Measurements from ENCODE around the gene LTBP1.

- TF ChIP-seq PHF8 (CRISPR knock-in tag; IDR thresholded peaks at IDR 0.05): no peak
- TF ChIP-seq SIN3A (IDR thresholded peaks at IDR 0.05; ENCODE audit: borderline replicate concordance, low read depth, low read length): no peak
- TF ChIP-seq ZNF235 (CRISPR knock-in tag; IDR thresholded peaks at IDR 0.05; ENCODE audit: borderline replicate concordance): no peak
- no peak for TF ChIP-seq FOXA1 (IDR thresholded peaks at IDR 0.05)
- TF ChIP-seq FOXA1 (CRISPR knock-in tag; IDR thresholded peaks at IDR 0.05): no peak
- no peak for TF ChIP-seq ZIK1 (CRISPR knock-in tag; IDR thresholded peaks at IDR 0.05; ENCODE audit: borderline replicate concordance, low read depth)
- no peak for TF ChIP-seq AFF4 (CRISPR knock-in tag; IDR thresholded peaks at IDR 0.05)
These were observed 189.8 kb downstream of the LTBP1 start for GRCh38 chr2:33136566-33136965.

Measured in HepG2 (cell line).